Osteoblast (primary cell): Measurements from ENCODE around the gene IL3. TPM values are rescaled to one million over a fixed set of nuclear protein-coding genes. Genes with fewer than 3 reads are reported as not detected.

ENCODE experiments used
- DNase-seq: peaks from one replicate; pipeline ENCODE4 v3.0.0; 2011; ENCODE audit warnings: low spot score, mixed read lengths; ENCODE audit not compliant: insufficient read length; ENCODE audit errors: missing footprints
- H2AFZ ChIP-seq: 2 replicates; pipeline ENCODE4 v1.6.0; 2011; ENCODE audit warnings: mild to moderate bottlenecking, low read length
- H3K27ac ChIP-seq: 2 replicates; pipeline ENCODE4 v1.5.1; 2011; ENCODE audit warnings: mild to moderate bottlenecking, low read depth, low read length, moderate library complexity
- H3K27me3 ChIP-seq: 2 replicates; pipeline ENCODE4 v1.6.0; 2012; ENCODE audit warnings: mild to moderate bottlenecking, control low read depth, inconsistent platforms, low read length, moderate library complexity; ENCODE audit not compliant: insufficient read depth
- H3K36me3 ChIP-seq: 2 replicates; pipeline ENCODE4 v1.5.1; 2011; ENCODE audit warnings: mild to moderate bottlenecking, low read length, control low read depth, moderate library complexity; ENCODE audit not compliant: insufficient read depth
- H3K4me1 ChIP-seq: 2 replicates; pipeline ENCODE4 v1.5.1; 2011; ENCODE audit warnings: mild to moderate bottlenecking, low read length, control low read depth, moderate library complexity; ENCODE audit not compliant: insufficient read depth
- H3K4me2 ChIP-seq: 2 replicates; pipeline ENCODE4 v1.6.0; 2011; ENCODE audit warnings: mild to moderate bottlenecking, low read length; ENCODE audit not compliant: insufficient read depth
- H3K4me3 ChIP-seq: fragments of 200-600 bp; sonication (generic); 3 replicates; pipeline ENCODE4 v1.5.1; 2012; ENCODE audit warnings: mild to moderate bottlenecking, low read length, inconsistent platforms; ENCODE audit not compliant: insufficient read depth
- H3K79me2 ChIP-seq: 2 replicates; pipeline ENCODE4 v1.6.0; 2012; ENCODE audit warnings: mild to moderate bottlenecking, low read length, control low read depth, inconsistent platforms; ENCODE audit not compliant: insufficient read depth
- H3K9me3 ChIP-seq: 2 replicates; pipeline ENCODE4 v1.5.1; 2011; ENCODE audit warnings: low read depth, low read length, control low read depth
- H4K20me1 ChIP-seq: 2 replicates; pipeline ENCODE4 v1.6.0; 2012; ENCODE audit warnings: mild to moderate bottlenecking, low read length, control low read depth; ENCODE audit not compliant: insufficient read depth
- total RNA-seq: library from RNA; depleted of rRNA; stranded (reverse); fragments of >200 nt; gene quantifications from 2 replicates; pipeline ENCODE4 v1.2.3, GENCODE V29; 2012
- TF ChIP-seq, protein P1 (sequence below): IDR thresholded peaks from 2 replicates; pipeline ENCODE4 v1.5.1; 2011; ENCODE audit warnings: mild to moderate bottlenecking, low read depth, low read length, moderate library complexity; ENCODE audit errors: extremely low read depth

The IL3 gene
- total RNA-seq, 1 donor: not detected

DNA sequence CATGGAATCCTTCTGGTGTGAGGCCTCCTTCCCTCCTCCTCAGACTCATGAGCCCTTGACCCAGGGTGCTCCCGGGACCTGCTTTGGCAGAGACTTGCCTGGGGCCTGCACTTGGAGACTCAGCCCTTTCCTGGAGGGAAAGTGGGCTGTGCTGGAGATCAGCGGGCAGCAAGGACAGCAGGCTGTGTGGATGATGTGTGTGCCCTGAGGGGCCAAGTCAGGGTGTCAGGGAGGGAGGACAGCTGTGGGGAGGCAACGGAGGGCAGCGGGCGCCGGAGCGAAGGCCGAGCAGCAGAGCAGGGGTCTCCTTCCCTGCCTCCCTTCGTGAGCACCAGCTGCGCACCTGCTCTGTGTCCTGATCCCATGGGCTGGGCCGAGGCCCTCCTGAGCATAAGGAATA lies 7.0 kb downstream of the IL3 start:
- DNase-seq: peak; percentile 58
- H3K27ac ChIP-seq: no peak overlapping the region
- H3K79me2 ChIP-seq: no peaks in the 10 kb centered on the region
- no peaks in the 10 kb centered on the region for H3K9me3 ChIP-seq
- H3K27me3 ChIP-seq: no peaks in the 10 kb centered on the region
- H4K20me1 ChIP-seq: peaks cover 3% of the 10 kb centered on the region
- TF ChIP-seq, protein P1, sequence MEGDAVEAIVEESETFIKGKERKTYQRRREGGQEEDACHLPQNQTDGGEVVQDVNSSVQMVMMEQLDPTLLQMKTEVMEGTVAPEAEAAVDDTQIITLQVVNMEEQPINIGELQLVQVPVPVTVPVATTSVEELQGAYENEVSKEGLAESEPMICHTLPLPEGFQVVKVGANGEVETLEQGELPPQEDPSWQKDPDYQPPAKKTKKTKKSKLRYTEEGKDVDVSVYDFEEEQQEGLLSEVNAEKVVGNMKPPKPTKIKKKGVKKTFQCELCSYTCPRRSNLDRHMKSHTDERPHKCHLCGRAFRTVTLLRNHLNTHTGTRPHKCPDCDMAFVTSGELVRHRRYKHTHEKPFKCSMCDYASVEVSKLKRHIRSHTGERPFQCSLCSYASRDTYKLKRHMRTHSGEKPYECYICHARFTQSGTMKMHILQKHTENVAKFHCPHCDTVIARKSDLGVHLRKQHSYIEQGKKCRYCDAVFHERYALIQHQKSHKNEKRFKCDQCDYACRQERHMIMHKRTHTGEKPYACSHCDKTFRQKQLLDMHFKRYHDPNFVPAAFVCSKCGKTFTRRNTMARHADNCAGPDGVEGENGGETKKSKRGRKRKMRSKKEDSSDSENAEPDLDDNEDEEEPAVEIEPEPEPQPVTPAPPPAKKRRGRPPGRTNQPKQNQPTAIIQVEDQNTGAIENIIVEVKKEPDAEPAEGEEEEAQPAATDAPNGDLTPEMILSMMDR: no peak
- no peak overlapping the region for H2AFZ ChIP-seq
- H3K4me1 ChIP-seq: peaks cover 9% of the 10 kb centered on the region
- H3K4me3 ChIP-seq: no peak overlapping the region
- H3K4me2 ChIP-seq: no peak overlapping the region
- H3K36me3 ChIP-seq: no peaks in the 10 kb centered on the region

DNA sequence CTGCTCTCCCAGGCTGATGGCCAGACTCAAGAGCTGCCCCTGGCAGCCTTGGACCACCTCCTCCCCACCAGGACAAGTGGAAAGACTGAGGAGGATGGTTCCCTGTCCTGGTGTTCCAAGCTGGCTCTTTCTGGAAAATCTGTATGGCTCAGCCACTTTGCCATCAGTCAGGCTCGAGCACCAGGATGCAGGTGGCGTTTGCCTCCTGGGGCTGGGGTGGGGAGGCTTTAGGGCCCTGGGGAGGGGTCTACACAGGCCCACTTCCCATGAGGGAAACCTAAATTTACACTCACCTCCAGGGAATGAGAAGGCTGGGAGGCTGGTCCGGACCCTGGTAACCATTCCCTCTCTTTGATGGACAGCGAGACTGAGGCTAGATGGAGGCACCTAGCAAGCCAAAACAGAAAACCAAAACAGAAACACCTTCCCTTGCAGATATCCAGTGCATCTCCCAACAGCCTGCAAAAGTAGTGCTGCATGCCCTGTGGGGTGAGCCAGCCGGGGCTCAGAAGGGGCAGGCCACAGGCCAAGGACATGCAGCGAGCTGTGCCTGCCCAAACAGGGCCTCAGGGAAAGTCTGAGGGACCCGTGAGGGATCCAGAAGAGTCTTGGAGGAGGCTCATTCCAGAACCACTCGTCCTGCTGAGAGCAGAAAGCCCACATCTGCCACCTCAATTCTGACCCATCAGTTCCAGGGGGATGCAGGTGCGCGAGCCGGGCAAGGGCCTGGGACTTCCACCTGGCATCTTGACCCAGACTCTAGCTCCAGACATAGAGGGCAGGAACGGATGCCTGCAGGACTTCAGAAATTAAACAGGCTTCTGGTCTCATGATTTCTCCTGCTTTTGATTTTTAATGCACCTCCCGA lies 7.7 kb downstream of the IL3 start:
- Histone ChIP-seq H3K4me1 (peaks cover 9% of the 10 kb centered on the region), H3K36me3 (no peaks in the 10 kb centered on the region), H3K9me3 (no peaks in the 10 kb centered on the region), H2AFZ (no peak overlapping the region), H3K4me3 (no peak overlapping the region), H3K79me2 (no peaks in the 10 kb centered on the region), H3K4me2 (no peak overlapping the region), H4K20me1 (peaks cover 3% of the 10 kb centered on the region), H3K27ac (no peak overlapping the region), H3K27me3 (no peaks in the 10 kb centered on the region)
- peak; percentile 74 for DNase-seq
- TF ChIP-seq, protein P1: no peak

DNA sequence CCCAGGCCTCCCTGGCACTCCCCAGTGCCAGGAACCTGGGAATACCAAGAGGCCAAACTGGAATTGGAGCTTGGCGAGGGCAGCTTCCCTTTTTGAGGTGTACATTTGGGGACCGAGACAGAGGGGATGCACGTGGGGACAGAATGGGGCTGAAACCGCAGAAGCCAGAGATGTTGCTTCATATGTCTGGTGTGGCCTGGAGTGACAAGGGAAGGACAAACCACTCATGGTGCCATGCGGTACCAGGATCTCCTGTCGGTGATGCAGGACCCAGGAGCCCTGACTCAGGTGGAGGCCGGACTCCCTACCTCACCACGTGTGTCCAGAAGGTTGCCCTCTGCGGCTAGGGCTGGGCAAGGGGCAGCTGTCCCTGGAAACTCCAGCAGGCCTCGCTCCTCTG lies 9.1 kb downstream of the IL3 start:
- TF ChIP-seq, protein P1: no peak
- Histone ChIP-seq H3K36me3 (no peaks in the 10 kb centered on the region), H3K4me3 (no peak overlapping the region), H3K79me2 (no peaks in the 10 kb centered on the region), H3K27me3 (no peaks in the 10 kb centered on the region), H3K27ac (no peak overlapping the region), H3K9me3 (no peaks in the 10 kb centered on the region), H4K20me1 (peaks cover 3% of the 10 kb centered on the region), H2AFZ (no peak overlapping the region), H3K4me2 (no peak overlapping the region), H3K4me1 (peaks cover 13% of the 10 kb centered on the region)
- DNase-seq: peak; percentile 80

DNA sequence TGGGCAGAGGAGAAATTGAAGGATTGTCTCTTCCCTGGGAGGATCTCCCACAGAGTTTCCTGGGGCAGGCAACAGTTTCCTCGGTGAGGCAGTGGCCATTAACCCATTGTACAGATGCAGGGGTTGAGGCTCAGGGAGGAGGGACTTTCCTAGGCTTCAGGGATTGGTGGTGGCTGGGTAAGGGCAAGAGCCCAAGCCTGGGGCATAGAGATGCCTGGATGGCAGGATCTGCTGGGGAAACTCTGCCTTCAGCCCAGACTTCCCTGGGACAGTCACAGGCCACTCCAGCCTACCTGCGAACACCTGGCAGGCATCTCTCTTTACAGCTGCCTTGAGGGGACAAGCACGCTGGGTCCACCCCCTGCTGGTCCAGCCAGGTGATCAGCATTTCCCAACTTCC lies 9.5 kb downstream of the IL3 start:
- H4K20me1 ChIP-seq: peaks cover 2% of the 10 kb centered on the region
- H3K36me3 ChIP-seq: no peaks in the 10 kb centered on the region
- no peak overlapping the region for H2AFZ ChIP-seq
- H3K27me3 ChIP-seq: no peaks in the 10 kb centered on the region
- H3K9me3 ChIP-seq: no peaks in the 10 kb centered on the region
- H3K4me2 ChIP-seq: no peak overlapping the region
- H3K79me2 ChIP-seq: no peaks in the 10 kb centered on the region
- no peak overlapping the region for H3K27ac ChIP-seq
- H3K4me1 ChIP-seq: peaks cover 13% of the 10 kb centered on the region
- no peak overlapping the region for H3K4me3 ChIP-seq
- TF ChIP-seq, protein P1: no peak
- peak; percentile 3 for DNase-seq
